H9 (cell line): ENCODE data around the gene TMEM273. TPM values are rescaled to one million over a fixed set of nuclear protein-coding genes. Genes with fewer than 3 reads are reported as not detected.

Experiments used
- DNase-seq: peaks from one replicate; pipeline ENCODE4 v3.0.0-alpha.2; 2017
- H2AFZ ChIP-seq: one replicate; pipeline ENCODE4 v1.6.1; 2013; ENCODE audit warnings: mild to moderate bottlenecking, low read length, control low read depth, moderate library complexity
- H2AK5ac ChIP-seq: 2 replicates; pipeline ENCODE4 v1.6.1; 2013; ENCODE audit warnings: low read length, control low read depth, mixed read lengths; ENCODE audit not compliant: insufficient read length
- H2BK120ac ChIP-seq: one replicate; pipeline ENCODE4 v1.6.1; 2013; ENCODE audit warnings: low read depth, mild to moderate bottlenecking, low read length, control low read depth, inconsistent platforms; ENCODE audit not compliant: poor library complexity, severe bottlenecking
- H2BK12ac ChIP-seq: 2 replicates; pipeline ENCODE4 v1.6.1; 2013; ENCODE audit warnings: low read length, control low read depth, mixed read lengths, low read depth; ENCODE audit not compliant: insufficient read length
- H2BK15ac ChIP-seq: 2 replicates; pipeline ENCODE4 v1.6.1; 2013; ENCODE audit warnings: low read depth, low read length, control low read depth
- H2BK20ac ChIP-seq: one replicate; pipeline ENCODE4 v1.6.1; 2013; ENCODE audit warnings: low read depth, mild to moderate bottlenecking, low read length, control low read depth, inconsistent platforms; ENCODE audit not compliant: poor library complexity, severe bottlenecking
- H2BK5ac ChIP-seq: 2 replicates; pipeline ENCODE4 v1.6.1; 2013; ENCODE audit warnings: low read length, control low read depth, mixed read lengths; ENCODE audit not compliant: insufficient read length
- H3K14ac ChIP-seq: 2 replicates; pipeline ENCODE4 v1.6.1; 2013; ENCODE audit warnings: low read length, control low read depth; ENCODE audit not compliant: insufficient read depth
- H3K18ac ChIP-seq: 2 replicates; pipeline ENCODE4 v1.6.1; 2013; ENCODE audit warnings: low read depth, mild to moderate bottlenecking, mixed read lengths, low read length, control low read depth; ENCODE audit not compliant: insufficient read length
- H3K23ac ChIP-seq: 2 replicates; pipeline ENCODE4 v1.6.1; 2013; ENCODE audit warnings: low read length, control low read depth, mixed read lengths, low read depth; ENCODE audit not compliant: insufficient read length
- H3K23me2 ChIP-seq: 2 replicates; pipeline ENCODE4 v1.6.1; 2013; ENCODE audit warnings: low read depth, mild to moderate bottlenecking, mixed read lengths, low read length, control low read depth; ENCODE audit not compliant: insufficient read length, poor library complexity, severe bottlenecking
- H3K27ac ChIP-seq: 2 replicates; pipeline ENCODE4 v1.5.1; 2013; ENCODE audit warnings: low read length, control low read depth, mixed read lengths, low read depth; ENCODE audit not compliant: insufficient read length
- H3K27me3 ChIP-seq: 2 replicates; pipeline ENCODE4 v1.6.1; 2013; ENCODE audit warnings: low read length, control low read depth, inconsistent platforms; ENCODE audit not compliant: insufficient read depth
- H3K4ac ChIP-seq: 2 replicates; pipeline ENCODE4 v1.6.1; 2013; ENCODE audit warnings: low read depth, mild to moderate bottlenecking, control low read depth, inconsistent platforms, low read length, moderate library complexity
- H3K4me1 ChIP-seq: 2 replicates; pipeline ENCODE4 v1.6.1; 2013; ENCODE audit warnings: low read length, control low read depth, inconsistent platforms; ENCODE audit not compliant: insufficient read depth
- H3K4me2 ChIP-seq: 2 replicates; pipeline ENCODE4 v1.6.1; 2013; ENCODE audit warnings: low read length, control low read depth, mixed read lengths; ENCODE audit not compliant: insufficient read length, insufficient read depth
- H3K56ac ChIP-seq: 2 replicates; pipeline ENCODE4 v1.6.1; 2013; ENCODE audit warnings: low read depth, mild to moderate bottlenecking, mixed read lengths, low read length, control low read depth; ENCODE audit not compliant: insufficient read length
- H3K79me1 ChIP-seq: 2 replicates; pipeline ENCODE4 v1.6.1; 2013; ENCODE audit warnings: low read depth, mild to moderate bottlenecking, moderate library complexity, low read length, control low read depth, inconsistent platforms; ENCODE audit not compliant: insufficient read depth, poor library complexity, severe bottlenecking
- H3K79me2 ChIP-seq: 2 replicates; pipeline ENCODE4 v1.6.1; 2013; ENCODE audit warnings: low read length, control low read depth, inconsistent platforms; ENCODE audit not compliant: insufficient read depth
- H3K9ac ChIP-seq: 2 replicates; pipeline ENCODE4 v1.6.1; 2013; ENCODE audit warnings: low read length, control low read depth, mixed read lengths; ENCODE audit not compliant: insufficient read length; ENCODE audit errors: extremely low read depth
- H3K9me3 ChIP-seq: one replicate; pipeline ENCODE4 v1.6.1; 2013; ENCODE audit warnings: low read depth, low read length, inconsistent platforms; ENCODE audit not compliant: control insufficient read depth
- H3T11ph ChIP-seq: one replicate; pipeline ENCODE4 v1.6.1; 2013; ENCODE audit warnings: mild to moderate bottlenecking, low read length, control low read depth, inconsistent platforms
- H4K20me1 ChIP-seq: one replicate; pipeline ENCODE4 v1.6.1; 2013; ENCODE audit not compliant: control insufficient read depth, insufficient read length, insufficient read depth
- H4K5ac ChIP-seq: 2 replicates; pipeline ENCODE4 v1.6.1; 2013; ENCODE audit warnings: low read depth, mild to moderate bottlenecking, mixed read lengths, low read length, control low read depth; ENCODE audit not compliant: insufficient read length
- H4K8ac ChIP-seq: replicated peaks from 2 replicates; pipeline ENCODE4 v1.6.1; 2013; ENCODE audit warnings: low read length, control low read depth, mixed read lengths, low read depth; ENCODE audit not compliant: insufficient read length
- H4K91ac ChIP-seq: 2 replicates; pipeline ENCODE4 v1.6.1; 2013; ENCODE audit warnings: low read depth, mild to moderate bottlenecking, moderate library complexity, mixed read lengths, low read length, control low read depth; ENCODE audit not compliant: insufficient read length
- H3K27ac Mint-ChIP-seq, 3 experiments: 2 replicates in 2 of 3; 3 replicates in 1 of 3; pipeline ENCODE4 v1.8.0; 2020 to 2021; ENCODE audit warnings: mixed read lengths in 3 of 3, mild to moderate bottlenecking in 1 of 3, moderate library complexity in 1 of 3
- H3K27me3 Mint-ChIP-seq: 2 replicates; pipeline ENCODE4 v1.8.0; 2021; ENCODE audit warnings: low read depth, mild to moderate bottlenecking, moderate library complexity, mixed read lengths
- H3K36me3 Mint-ChIP-seq, 3 experiments: 2 replicates in 2 of 3; 3 replicates in 1 of 3; pipeline ENCODE4 v1.8.0; 2020 to 2021; ENCODE audit warnings: low read depth in 3 of 3, mixed read lengths in 3 of 3; ENCODE audit not compliant: insufficient read depth in 1 of 3
- H3K4me1 Mint-ChIP-seq, 2 experiments: 2 replicates each; pipeline ENCODE4 v1.8.0; 2020; ENCODE audit warnings: mixed read lengths in 2 of 2
- H3K4me3 Mint-ChIP-seq, 2 experiments: 2 replicates in 1 of 2; 3 replicates in 1 of 2; pipeline ENCODE4 v1.8.0; 2020 to 2021; ENCODE audit warnings: mild to moderate bottlenecking in 2 of 2, mixed read lengths in 2 of 2, moderate library complexity in 1 of 2
- H3K9me3 Mint-ChIP-seq, 2 experiments: 2 replicates in 1 of 2; 3 replicates in 1 of 2; pipeline ENCODE4 v1.8.0; 2020; ENCODE audit warnings: mild to moderate bottlenecking in 2 of 2, mixed read lengths in 2 of 2, moderate library complexity in 1 of 2
- WGBS: extraction: QIAGEN DNeasy Blood & Tissue Kit; methylation state at CpG from one replicate; pipeline ENCODE4 v1.1.7; 2013; ENCODE audit warnings: missing lambda C conversion rate, low lambda C conversion rate, mixed read lengths; ENCODE audit not compliant: insufficient read length; ENCODE audit errors: extremely low coverage; 5-methylcytosine and 5-hydroxymethylcytosine counted together
- total RNA-seq: library from RNA; stranded (reverse); gene quantifications from 2 replicates; pipeline ENCODE4 v1.2.1, GENCODE V29; 2021
- TF ChIP-seq, protein P1 (sequence below): fragments of 200-600 bp; sonication (generic); conservative IDR thresholded peaks from 3 replicates; pipeline ENCODE4 v1.8.0; 2021; ENCODE audit warnings: antibody characterized with exemption, mild to moderate bottlenecking

The TMEM273 gene
- total RNA-seq, 1 experiment from 2014 or later, result not detected

DNA sequence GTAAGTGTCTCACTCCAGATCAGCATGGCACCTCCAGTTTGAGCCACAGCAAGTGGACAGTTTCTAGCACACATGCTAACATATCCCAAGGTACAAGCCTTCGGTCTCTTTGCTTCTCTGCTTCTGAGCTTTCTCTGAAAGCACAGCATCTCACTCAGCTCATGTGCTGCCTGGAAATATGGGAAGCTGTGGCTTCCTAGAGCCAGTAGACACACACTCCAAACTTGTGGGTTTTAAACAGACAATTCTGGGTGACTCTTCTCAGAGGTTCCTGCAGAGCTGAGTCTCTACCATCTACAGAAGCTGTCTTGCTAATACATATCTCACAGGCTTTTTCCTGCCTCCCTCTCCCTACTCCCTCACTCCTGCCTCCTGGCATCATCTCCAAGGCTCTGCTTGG, 23.9 kb upstream of the TMEM273 start:
- TF ChIP-seq, protein P1, sequence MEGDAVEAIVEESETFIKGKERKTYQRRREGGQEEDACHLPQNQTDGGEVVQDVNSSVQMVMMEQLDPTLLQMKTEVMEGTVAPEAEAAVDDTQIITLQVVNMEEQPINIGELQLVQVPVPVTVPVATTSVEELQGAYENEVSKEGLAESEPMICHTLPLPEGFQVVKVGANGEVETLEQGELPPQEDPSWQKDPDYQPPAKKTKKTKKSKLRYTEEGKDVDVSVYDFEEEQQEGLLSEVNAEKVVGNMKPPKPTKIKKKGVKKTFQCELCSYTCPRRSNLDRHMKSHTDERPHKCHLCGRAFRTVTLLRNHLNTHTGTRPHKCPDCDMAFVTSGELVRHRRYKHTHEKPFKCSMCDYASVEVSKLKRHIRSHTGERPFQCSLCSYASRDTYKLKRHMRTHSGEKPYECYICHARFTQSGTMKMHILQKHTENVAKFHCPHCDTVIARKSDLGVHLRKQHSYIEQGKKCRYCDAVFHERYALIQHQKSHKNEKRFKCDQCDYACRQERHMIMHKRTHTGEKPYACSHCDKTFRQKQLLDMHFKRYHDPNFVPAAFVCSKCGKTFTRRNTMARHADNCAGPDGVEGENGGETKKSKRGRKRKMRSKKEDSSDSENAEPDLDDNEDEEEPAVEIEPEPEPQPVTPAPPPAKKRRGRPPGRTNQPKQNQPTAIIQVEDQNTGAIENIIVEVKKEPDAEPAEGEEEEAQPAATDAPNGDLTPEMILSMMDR, result no peak
- H3K9ac ChIP-seq, result no peak overlapping the region
- no peak overlapping the region for H2AK5ac ChIP-seq
- H3K9me3 ChIP-seq, result no peaks in the 10 kb centered on the region
- no peaks in the 10 kb centered on the region for H3K27me3 ChIP-seq
- no peak overlapping the region for H3K27ac Mint-ChIP-seq
- H3K79me1 ChIP-seq, result no peaks in the 10 kb centered on the region
- H2BK15ac ChIP-seq, result no peak overlapping the region
- no peak overlapping the region for H3K23ac ChIP-seq
- no peaks in the 10 kb centered on the region for H3K79me2 ChIP-seq
- no peaks in the 10 kb centered on the region for H3K36me3 Mint-ChIP-seq
- no peak for DNase-seq
- no peak overlapping the region for H2BK20ac ChIP-seq
- no peaks in the 10 kb centered on the region for H3K4me1 ChIP-seq
- no peak overlapping the region for H3K4me2 ChIP-seq
- no peak overlapping the region for H3K27ac ChIP-seq
- no peak overlapping the region for H3K4me3 Mint-ChIP-seq
- H3K9me3 Mint-ChIP-seq, result no peaks in the 10 kb centered on the region
- no peak overlapping the region for H2BK120ac ChIP-seq
- no peaks in the 10 kb centered on the region for H4K20me1 ChIP-seq
- no peak overlapping the region for H3T11ph ChIP-seq
- no peak overlapping the region for H3K56ac ChIP-seq
- H3K4me1 Mint-ChIP-seq, result peaks cover 7 to 16% of the 10 kb centered on the region in 2 experiments
- H3K27me3 Mint-ChIP-seq, result peaks cover 20% of the 10 kb centered on the region
- H4K8ac ChIP-seq, result no peak overlapping the region
- no peak overlapping the region for H2BK12ac ChIP-seq
- H4K5ac ChIP-seq, result no peak overlapping the region
- no peak overlapping the region for H2BK5ac ChIP-seq
- no peak overlapping the region for H4K91ac ChIP-seq
- no CpG with 5 or more reads among the region's 1 CpG for WGBS
- no peak overlapping the region for H3K4ac ChIP-seq
- no peak overlapping the region for H2AFZ ChIP-seq
- no peak overlapping the region for H3K14ac ChIP-seq
- no peak overlapping the region for H3K18ac ChIP-seq
- no peaks in the 10 kb centered on the region for H3K23me2 ChIP-seq
